NCI-H1417 (cell line): ENCODE data around the gene PAM.

Experiments used
- DNase-seq, 3 experiments: peaks; one replicate each; lab custom pipeline; 2025; lab: John Stamatoyannopoulos, UW

The PAM gene

DNA sequence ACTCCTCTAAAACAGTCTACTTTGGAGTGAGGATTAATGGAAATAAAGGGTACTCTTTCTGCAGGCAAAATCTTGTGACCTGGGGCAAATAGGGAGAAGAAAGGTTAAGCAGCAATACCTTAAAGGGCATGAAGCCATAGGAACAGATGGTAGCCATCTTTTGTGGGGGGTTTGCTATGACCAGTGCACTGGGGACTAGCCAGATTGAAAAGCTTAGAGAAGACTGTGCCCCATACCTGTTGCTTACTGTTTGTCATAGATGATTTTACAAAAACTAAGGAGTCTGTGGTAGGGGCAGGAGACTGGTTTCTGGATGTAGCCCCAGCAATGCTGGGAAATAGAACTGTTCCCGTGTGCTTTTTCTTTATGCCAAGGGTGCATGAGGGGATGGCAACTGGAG, 58.6 kb downstream of the PAM start:
- no peak for DNase-seq

DNA sequence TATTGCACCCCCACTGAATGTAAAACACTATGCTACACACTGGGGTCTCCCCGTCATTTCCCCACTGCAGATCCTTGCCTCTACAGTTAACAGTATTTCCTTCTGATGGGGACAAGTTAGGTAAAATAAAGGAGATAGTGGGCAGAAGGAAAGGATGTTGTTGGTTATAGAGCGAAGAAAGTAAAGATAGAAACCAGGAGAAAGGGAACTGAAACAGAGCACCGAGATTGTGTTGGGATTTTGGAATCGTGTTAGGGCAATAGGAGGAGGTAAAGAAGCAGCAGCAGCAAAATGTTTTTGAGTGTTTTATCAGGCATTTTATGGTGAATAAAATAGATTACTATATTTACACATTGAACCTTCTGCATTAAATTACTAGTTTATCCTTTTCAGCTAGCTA, 60.0 kb downstream of the PAM start:
- no peak for DNase-seq

DNA sequence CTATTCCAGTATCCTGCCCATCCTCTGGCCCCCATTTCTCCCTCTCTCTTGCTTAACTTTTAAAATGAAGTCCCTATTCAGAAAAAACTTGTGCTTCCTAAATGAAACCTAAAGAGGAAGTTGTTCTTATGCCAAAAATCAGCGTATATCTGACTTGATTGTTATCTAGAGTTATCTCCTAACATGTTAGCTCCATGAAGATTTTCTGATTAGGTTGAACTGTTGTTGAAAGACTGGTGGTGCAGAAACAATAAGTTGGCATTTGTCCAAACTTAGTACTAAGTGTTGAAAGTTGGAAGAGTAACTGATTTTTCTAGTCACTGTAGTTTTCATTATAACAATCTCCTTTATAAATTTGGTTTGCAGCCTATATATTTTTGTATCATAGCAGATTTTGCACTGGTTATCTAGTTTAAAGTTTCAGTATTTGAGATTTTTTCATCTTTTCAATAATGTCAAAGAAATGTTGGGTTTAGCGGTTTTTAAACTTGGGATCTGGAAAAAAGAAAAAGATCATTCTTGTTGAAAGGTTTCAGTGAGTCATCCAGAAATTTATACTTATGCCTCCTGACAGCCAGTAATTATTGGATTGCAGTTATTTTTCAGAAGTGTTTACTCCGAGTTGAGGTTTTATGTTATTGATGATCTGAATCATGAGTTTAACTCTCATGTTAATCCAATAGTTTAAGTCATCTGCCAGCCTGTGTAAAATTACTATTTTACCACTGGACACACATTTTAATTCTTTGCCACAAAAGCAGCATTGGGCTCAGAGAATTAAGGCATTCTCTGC, 60.6 kb downstream of the PAM start:
- peak in 1 of 3 experiments; percentile 22 for DNase-seq

DNA sequence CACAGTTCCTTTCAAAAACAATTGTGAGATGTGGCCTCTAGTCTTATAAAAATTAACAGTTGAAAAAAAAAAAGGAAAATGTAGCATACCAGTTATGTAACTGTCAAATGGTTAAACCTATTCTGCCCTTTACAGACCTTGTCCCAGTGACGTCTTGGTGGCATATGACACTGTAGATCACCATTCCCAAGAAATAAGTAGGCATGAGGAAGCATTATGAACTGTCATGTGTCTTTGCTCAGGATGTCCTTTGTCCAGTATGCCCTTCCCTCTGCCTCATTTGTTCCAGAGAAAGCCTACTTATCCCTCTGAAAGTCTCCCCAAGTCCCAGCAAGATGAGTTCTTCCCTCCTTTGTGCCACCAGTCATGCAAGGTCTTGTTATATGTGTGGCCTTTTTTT, 63.2 kb downstream of the PAM start:
- DNase-seq = no peak

DNA sequence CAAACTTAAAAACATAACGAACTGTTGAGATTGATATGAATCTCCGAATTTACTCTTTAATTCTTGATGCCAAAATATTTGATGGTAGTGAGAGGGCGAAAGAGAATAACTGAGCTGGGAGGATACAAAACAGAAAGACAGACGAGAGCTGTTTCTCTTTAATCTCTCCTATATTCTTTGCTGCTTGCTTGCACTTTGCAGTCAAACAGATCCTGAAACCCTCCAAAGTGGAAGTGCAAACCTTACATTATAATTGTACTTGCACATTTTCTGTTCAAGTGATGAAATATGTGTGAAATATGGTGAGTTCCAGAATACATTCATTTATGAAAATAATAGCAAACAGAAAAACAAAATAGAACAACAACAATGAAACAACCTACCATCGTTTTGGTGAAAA, 63.8 kb downstream of the PAM start:
- no peak for DNase-seq

DNA sequence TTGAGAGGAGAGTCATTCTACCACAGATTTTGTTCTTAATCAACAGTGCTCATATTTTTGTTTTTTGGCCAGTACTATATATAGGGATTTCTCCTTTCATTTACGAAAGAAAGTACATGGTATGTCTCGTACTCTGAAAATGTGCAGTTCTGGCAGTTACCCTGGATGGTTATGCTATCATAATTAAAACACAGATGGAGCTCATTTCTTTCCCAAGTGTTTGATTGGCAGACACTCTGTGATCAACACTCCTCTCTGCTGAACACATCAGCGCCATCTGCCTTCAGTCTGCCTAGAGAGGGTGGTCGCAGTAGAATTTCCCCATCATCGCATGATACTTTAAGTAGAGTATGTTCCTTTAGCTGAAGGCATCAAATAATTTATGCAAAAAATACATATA, 64.5 kb downstream of the PAM start:
- DNase-seq = peak in 1 of 3 experiments; percentile 21

DNA sequence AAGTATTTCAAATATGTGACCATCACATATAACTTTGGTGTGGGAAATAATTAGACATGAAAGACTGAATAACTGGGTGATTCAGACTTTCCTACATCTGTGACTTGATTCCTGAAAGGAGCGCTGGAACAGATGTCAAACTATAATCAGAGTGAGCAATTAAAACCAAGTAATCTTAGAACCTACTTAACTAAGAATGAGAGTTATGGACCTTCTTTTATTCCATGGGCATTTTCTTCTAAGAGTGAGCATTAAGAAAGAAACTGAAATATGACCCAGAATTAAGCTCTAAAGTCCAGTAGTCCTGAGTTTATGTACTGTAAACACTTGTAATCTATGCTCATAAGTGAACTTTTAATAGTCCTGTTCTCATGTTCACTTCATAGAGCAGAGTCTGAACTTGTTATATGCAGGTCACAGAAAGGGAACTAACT, 68.4 kb downstream of the PAM start:
- no peak for DNase-seq

DNA sequence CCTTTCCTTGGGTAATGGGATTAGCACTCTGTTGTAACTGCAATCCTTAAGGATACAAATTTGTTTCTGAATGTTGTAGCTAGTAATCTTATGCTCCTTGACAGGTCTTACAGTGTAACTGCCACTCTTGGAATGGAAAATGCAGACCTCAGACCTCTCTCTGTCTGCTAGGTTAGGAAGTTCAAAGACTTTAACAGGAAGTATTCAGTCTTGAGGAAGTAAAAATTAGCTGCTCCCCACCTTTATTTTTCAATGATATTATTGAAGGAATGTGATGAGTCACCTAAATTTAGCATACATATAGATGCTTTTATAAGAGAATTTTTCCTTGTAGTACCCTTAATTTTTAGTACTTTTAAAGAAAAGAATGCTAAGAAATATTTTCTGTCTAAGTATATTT, 71.5 kb downstream of the PAM start:
- DNase-seq = no peak

DNA sequence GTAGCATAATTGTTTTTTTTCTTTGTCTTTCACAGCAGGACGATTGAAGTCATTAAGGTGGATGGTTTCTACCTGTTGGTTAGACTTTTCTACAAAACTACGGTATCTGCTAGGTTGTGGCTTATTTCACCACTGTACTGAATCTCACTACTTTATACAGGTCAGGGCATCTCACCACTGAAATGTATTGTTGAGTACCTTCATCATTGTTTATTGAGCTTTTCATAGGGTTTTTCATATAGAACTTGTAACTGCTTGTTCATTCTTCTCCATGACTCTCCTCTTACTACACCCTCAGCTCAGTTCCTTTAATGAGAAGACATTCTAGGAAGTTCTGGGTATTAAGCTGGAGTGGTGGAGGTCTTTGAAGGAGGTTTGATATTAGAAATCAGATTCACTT, 75.1 kb downstream of the PAM start:
- DNase-seq = no peak

DNA sequence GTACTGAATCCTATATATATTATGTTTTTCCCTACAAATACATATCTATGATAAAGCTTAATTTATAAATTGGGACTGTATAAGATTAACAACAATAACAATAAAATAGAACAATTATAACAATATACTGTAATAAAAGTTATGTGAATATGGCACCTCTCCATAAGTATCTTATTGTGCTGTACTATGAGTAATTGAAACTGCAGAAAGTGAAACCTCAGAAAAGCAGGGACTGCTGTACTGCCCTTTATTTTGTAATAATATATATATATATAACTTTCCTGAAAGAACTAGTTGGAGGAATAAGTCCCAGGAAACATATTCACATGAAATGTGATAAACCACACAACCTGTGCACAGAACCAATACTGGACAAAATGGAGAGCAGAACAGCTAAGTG, 77.3 kb downstream of the PAM start:
- no peak for DNase-seq

DNA sequence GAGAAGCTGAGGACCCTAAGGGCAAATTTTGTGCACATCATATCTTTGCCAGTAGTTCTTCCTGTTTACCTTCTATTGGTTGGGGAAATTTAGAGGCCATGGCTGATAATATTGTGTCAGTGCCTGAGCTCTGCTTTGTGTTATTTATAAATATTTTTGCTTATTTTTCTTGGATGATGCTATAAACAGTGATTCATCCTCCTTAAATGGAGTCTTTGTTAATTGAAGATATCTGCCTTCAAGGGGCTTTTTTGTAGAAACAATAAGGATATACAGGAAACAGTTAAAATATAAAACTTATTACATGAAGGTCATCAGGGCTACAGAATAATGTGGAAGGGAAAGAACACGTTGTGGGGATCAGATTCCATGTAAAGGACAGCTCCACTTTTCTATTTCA, 78.0 kb downstream of the PAM start:
- DNase-seq = no peak

DNA sequence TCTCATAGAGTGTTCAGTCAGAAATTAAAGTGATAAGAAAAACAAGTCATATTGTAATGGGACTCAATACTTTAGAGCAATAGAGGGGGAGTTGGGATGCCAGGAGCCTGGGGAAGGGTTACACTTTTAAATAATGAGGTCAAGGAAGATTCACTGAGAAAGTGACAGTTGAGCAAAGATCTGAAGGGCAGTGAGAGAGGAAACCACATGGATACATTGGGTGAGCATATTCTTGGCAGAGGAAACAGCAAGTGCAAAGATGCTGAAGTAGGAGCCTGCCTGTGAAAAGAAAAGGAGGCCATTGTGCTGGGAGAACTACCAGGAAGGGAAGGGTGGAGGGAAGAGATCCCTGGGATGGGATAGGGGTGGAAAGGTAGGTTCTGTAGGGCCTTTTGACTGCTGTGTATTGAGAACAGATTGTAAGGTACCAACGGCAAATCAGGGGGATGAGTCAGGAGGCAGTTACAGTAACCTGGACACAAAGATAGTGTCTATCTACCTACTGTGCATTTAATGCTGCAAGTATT, 79.4 kb downstream of the PAM start:
- DNase-seq = no peak

DNA sequence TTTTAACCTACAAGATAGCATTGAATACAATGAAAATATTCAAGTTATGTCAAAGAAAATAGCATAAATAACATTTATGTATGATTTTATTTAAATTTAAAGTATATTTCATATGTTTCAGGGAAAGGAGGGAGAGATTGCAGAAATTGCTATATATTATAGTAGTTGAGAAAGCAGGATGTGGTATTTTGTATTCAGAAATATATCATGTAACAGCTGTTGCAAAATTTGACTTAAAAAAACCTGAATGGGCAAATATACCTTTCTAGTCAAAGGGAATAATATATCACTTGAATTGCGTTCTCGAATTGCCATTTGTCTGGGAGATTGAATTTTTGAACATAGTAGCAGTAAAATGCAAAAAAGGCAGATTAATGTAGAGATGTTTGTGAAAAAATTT, 80.6 kb downstream of the PAM start:
- no peak for DNase-seq

DNA sequence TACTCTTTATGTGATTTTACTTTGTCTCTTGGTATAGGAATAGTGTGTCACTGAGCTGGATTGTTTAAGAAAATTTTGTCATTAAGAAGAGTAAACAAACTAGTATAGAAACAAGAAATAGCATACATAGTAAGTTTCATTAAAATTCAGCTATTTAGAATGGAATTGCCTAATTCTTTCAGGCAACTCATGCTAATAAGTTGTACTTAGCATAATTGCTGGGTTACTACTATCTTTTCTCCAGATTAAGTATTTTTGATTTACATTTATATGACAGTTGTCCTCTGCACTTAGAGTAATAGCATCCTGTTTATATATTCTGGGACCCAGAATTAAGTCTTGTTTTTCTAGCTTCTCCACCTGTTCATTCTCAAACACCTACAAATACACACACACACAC, 85.9 kb downstream of the PAM start:
- peak in 1 of 3 experiments; percentile 6 for DNase-seq

DNA sequence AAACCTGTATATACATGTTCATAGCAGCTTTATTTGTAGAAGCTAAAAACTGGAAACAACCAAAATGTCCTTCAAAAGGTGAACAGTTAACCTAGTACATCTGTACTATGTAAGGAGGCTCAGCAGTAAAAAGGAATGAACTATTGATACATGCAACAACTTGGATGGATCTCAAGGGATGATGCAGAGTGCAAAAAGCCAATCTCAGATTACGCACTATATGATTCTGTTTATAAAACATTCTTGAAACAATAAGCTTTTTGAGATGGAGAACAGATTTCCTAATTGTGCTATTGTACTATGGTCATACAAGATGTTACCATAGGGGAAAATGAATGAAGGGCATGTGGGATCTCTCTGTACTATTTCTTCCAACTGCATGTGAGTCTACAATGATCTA, 88.9 kb downstream of the PAM start:
- DNase-seq = no peak

DNA sequence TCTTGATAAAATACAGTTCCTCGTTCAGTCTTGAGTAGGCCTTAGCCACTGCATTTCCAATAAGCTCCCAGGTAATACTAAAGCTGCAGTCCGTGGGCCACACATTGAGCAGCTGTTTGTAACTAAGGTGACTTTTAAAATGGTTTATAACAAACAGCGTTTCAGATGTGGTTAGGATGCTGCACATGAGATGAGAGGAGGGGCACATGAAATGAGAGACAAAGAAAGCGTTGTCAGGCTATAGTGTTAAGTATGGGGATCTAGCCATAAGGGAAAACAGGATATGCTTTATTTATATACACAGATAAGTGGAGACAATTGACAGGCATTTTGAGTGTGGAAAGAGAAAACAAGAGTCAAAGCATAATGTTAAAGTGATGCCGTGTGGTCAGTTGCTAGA, 89.9 kb downstream of the PAM start:
- DNase-seq = peak in 1 of 3 experiments; percentile 32

DNA sequence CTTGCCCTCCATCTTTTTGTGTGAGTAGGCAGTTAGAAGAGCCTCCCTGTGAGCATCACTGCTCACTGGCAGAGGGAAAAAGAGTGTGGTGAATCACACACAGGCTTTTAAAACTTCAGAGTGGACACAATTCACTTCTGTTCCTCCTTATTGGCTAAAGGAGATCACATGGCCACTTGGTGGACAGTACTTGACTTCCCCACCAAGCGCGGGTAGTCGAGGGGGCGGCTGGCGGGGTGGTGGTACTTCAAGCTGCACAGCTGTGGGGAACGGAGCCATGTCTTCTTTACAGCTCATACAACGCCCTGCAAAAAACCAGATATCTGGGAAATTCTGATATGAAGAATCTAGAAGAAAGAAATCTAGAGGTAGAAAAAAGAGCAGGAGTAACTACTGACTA, 95.4 kb downstream of the PAM start:
- no peak for DNase-seq

DNA sequence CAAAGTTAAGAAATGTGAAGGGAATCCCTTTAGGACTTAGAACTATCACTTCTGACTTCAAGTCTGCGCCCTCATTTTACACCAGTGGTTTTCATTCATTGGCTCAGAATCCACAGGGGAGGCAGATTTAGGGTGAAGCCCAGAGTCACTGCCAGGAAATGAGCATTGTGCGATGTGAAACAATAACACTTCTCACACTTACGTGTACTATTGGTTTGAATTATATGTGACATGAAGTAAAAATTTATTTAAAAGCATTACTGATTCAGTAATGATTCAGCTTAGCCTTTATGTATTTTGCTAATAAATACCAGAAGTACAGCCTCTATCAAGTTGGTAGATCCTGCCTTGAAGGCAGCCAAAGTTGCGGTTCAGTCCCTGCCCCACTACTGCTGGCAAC, 98.6 kb downstream of the PAM start:
- no peak for DNase-seq

DNA sequence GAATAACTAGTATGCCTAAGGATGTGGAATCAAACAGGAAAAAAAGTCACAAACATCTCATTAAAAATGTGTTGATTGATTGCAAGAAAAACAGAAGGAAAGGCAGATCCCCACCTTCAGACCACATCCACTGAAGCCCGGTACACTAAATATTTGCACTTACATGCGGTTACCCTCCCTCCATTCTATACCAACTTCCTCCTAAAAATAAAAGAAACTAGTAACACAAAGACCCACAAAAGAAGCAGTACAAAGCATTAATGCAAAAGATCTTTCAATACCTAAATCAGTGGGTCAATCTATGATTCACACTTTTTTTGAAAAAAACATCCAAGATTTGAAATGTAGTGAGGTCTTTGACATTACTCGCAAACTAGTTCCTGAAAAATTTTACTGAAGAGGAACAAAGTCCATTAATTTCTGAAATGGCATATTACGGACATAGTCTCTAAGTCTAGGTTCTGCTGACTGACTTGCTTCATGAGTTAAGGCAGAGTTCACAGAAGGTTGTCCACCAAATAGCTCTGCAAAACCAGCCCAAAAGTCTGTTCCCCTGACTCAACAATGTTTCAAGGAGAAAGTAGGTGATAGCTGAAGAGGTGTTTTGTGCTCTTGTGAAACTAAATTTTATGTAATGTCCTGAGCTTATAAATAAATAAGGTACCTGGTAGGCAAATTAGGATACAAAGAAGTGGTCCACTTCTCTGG, 100.7 kb downstream of the PAM start:
- DNase-seq = no peak

DNA sequence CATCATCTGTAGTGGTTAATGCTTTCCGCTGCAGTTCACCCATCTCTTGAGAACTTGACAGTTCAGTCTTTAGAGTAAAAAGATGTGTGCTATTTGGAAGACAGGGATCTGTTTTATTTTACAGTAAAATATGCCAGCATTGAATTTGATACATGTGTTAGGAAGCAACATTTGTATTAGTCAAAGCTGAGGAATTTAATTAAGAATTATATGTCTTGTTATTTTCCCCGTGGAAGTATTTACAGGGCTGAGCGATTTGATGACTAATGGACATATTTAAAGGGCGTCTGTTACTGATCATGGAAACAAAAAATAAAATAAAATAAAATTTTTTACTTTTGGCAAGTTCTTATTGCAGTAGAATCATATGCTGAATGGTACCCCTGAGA, 101.3 kb downstream of the PAM start:
- DNase-seq = no peak

DNA sequence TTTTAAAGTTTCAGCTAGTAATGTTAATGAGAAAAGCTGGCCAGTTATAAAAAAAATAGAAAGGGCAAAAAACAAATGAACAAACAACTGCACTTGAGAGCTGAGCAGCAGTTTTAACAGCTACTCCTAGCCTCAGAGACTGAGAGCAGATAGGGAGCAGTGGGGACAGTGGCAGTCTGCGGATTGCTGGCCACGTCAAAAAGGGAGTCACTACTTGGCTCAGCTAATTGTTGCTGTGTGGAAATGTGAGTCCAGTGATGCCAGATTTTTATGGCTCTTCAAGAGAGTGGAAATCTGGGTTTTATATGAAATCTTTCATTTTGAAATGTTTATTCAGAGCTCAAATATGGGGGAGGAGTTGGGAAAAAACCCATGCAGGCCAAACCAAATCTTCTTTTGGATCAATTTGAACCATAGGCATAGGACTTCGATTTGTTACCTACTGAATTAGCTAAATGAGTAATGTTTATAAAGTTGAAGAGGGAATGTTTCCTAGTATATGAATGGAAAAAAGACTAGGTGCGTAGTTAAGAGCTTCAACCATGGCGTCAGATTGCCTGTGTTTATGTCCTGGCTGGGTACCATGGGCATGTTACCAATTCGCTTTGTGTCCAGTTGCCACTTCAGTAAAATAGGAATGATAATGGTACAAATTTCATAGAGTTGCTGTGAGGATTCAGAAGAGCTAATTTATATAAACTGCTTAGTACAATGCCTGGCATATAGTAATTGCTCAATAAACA, 102.1 kb downstream of the PAM start:
- DNase-seq = no peak

DNA sequence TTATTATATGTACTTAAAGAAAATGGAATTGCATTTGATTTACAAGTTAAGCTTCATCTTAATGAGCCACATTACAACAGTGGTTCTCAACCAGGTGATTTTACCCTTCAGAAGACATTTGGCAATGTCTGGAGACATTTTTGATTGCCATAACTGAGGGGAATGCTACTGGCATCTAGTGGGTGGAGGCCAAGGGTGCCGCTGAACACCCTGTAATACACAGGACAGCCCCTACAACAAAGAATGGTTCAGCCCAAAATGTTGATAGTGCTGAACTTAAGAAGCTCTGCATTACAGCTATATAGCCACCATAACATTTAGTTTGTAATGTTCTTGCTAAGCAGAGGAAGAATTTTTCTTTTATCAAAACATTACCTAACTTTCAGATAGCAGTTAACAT, 103.1 kb downstream of the PAM start:
- no peak for DNase-seq

DNA sequence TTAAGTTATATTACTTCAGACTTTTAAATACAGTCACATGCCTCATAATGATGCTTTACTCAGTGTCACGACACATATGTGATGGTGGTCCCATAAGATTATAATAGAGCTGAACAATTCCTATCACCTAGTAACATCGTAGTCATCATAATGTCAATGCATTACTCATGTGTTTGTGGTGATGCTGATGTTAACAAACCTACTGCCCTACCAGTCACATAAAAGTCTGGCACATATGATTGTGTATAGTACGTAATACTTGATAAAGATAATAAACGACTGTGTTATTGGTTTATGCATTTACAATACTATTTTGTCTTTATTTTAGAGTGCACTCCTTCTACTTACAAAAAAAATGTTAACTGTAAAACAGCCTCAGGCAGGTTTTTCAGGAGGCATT, 103.7 kb downstream of the PAM start:
- DNase-seq = peak in 1 of 3 experiments; percentile 1
